DMS53 treated with DMSO at 0.1 percent for 48 hours (cell line): ENCODE data around the gene PSG3.
"Not testable (repeated sequence)": the region's sequence is repeated elsewhere in the genome, so short reads cannot be mapped to it uniquely, and the experiment has no call there.

ENCODE experiments used
- DNase-seq: peaks from one replicate; lab custom pipeline; 2025; ENCODE audit not compliant: unreplicated experiment; lab: John Stamatoyannopoulos, UW

Gene PSG3

DNA sequence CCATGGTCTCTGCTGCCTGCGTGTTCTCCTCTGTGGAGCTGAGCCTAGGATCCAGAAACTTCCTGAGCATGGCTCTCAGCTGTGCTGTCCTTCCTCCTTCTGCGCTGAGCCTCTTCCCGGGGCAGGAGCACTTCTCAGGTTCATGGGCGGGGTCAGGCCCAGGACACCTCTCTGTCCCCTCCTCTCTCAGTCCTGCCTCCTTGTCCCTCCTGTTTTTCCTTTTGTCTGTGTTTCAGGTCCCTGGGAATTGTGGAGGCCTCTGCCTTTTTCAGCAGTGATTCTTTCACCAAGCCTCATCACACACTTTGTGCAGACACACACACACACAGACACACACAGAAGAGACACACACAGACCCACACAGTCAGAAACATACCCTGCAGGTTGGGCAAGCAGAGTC, at the start of gene PSG3:
Gene PSG3 (minus strand): TSS at position 101 of the 400 bp plus-strand sequence. CDS start 97 bp downstream, at position 4.
- not testable (repeated sequence) for DNase-seq

- not testable (repeated sequence) for DNase-seq
Measured at GRCh38 chr19:42788766-42789165, 48.5 kb upstream of the PSG3 start.

GRCh38 chr19:42787766-42788165, 47.5 kb upstream of the PSG3 start:
- DNase-seq, result not testable (repeated sequence)

DNA sequence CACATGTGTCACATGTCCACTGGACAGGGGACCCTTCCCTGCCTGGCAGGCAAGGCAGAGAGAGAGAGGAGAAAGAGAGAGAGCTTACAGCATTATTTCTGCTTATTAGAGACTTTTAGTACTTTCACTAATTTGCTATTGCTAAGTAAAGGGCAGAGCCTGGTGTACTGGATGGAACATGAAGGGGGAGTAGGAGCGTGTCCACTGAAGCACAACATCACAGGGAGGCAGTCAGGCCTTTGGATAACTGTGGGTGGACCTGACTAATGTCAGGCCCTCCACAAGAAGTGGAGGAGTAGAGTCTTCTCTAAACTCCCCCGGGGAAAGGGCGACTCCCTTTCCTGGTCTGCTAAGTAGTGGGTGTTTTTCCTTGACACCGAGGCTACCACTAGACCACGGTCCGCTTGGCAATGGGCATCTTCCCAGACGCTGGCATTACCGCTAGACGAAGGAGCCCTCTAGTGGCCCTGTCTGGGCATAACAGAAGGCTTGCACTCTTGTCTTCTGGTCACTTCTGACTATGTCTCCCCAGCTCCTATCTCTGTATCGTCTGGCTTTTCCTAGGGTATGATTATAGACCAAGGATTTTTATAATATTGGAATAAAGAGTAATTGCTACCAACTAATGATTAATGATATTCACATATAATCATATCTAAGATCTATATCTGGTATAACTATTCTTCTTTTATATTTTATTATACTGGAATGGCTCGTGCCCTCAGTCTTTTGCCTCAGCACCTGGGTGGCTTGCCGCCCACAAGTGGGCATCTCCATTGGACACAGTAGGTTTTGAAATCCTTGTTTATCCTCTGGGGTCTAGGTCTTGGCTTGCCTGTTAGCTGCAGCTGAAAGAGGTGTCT, 36.7 kb upstream of the PSG3 start:
- DNase-seq, result peak; percentile 13

- not testable (repeated sequence) for DNase-seq
Measured at GRCh38 chr19:42774510-42775158, 34.4 kb upstream of the PSG3 start.

DNA sequence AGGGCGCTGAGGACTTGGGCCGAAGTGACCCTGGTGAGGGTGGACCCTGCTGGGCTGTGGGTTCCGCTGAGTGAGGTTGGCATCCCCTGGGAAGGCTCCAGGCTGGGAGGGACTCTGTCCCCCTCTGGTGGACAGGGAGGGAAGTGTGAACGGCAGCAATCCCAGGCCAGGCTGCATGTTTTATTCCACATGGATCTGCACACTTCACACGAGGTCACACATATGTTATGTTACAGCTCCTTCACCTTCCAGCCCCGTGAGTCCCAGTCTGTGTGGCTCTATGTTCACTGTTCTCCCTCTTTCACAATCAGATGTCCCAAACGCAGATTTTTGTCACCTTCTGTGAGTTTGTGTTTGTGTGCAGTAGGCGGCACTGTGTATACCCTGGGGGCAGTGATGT, 27.0 kb upstream of the PSG3 start:
- not testable (repeated sequence) for DNase-seq

DNA sequence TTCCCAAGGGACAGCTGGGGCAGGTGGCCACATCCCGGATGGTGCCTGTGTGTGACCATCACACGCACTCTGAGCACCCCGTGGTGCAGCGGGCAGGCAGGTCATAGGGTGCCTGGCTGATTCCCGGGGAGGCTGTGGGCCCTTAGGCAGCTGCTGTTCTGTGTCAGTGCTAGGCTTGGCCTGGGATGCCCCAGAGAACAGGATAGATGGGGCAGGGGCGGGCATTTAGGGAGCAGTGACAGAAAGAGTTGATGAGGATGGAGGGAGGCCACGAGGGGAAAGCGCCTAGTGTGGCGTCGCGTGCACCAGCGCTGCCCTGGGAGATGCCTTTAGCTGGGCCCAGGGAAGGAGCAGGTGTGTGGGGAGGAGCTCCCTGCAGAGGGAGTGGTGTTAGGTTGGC, 26.6 kb upstream of the PSG3 start:
- DNase-seq, result not testable (repeated sequence)

DNA sequence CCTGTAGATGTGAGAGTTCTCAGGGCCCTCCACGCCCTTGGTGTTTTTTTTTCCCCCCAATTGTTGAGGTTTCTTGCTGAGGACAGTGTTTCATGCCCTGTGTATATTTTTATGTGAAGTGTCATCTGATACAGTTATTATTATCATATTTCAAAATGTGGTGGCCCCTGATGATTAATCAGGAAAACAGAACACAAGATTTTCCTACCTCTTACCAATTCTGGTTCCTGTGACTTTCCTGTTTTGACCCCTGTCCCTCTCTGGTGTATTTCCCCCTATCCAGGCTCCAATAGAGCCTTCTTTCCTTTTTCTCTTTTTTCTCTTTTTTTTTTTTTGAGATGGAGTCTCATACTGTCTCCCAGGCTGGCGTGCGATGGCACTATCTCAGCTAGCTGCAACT, 24.6 kb upstream of the PSG3 start:
- DNase-seq, result no peak

DNA sequence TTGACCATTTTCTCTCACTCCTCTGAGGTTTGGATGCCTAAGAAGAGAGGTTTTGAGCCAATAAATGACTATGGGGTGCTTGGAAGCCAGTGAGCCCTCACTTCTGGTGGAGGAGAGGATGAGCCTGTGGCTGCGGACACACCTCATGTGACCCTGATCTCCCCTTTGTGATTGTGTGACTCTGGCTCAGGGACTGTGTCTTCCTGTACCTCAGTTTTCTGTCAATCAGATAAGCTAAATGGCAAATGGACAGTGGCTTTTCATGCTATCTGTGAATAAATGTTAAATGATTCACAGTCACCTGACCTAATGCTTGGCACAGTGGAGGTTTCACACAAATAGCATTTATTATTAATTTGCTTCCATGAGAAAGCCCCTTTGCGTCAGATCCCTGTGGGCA, 22.5 kb upstream of the PSG3 start:
- DNase-seq, result no peak

DNA sequence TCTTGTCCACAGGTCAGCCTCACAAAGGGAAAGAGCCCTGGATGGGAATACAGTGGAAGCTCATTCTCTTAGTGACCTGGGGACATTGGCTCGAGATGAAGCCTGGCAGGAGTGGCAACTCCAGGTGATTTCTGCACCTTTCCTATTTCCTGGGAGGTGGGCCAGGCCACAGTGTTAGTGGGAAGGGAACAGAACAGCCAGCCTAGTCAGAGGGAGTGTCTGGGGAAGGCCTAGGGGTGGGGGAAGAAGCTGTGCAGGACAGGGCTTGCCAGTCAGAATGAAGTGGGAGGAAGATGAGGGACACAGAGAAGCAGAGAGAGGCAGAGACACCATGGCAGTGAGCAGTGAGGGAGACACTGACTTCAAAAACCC, 21.6 kb upstream of the PSG3 start:
- DNase-seq, result not testable (repeated sequence)

DNA sequence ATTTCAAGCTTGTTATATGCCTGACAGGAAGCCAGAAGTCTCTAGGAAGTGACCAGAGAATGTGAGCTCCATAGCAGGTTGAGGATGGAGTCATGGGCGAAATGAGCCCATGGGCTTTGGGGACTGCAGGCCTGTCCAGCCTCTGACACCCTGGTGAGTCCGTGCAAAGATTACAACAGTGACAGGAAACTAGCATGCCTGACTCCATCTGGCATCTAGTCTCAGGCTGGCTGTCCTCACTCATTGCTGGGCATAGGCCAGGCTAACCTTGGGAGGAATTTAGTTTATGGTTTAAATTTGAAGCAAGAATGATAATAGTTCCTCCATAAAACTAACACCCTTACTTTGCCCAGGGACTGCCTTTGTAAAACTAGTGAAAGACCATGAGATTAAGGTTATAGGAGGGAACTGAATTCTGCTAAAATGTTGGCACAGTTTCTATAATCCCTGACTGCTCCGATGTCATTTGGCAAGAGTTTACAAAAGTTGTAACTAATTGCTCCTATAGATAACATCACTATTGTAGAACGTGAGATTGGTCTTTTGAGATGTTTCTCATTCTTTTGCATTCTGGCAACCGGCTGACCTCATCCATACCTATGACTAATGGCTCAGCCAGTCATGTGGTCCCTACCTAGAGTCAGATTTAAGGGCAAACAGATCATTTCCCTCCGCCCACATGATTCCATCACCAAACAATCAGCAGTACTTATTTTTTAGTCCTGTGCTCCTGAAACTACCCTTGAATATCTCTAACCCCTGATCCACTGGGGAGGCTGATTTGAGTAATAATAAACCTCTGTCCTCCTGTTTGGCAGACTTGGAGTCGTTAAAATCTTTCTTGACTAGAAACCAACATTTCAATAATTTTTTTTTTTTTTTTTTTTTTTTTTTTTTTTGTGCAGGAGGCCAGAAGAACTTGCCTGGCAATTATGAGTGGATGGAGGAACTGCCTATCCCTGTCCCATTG, 21.0 kb upstream of the PSG3 start:
- DNase-seq, result not testable (repeated sequence)

DNA sequence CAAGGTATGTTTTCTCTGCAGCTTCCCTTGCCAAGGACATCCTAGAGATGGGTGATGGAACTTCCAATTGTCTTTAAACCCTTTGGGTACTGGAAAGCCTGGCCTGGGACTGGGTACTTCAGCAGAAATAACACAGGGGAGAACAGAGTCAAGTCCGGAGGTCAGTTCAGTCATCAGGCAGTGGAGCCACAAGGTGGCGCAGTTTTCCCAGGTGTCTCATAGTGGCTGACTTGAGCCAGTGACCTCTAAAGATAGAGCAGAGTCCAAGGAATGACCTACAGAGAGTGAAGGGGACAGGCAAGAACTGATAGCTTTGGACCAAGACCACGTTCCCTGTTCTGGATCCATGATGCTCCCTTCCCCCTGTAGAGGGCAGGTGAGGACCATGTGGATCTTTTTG, 18.4 kb upstream of the PSG3 start:
- not testable (repeated sequence) for DNase-seq

GRCh38 chr19:42752246-42752645, 12.0 kb upstream of the PSG3 start:
- not testable (repeated sequence) for DNase-seq

DNA sequence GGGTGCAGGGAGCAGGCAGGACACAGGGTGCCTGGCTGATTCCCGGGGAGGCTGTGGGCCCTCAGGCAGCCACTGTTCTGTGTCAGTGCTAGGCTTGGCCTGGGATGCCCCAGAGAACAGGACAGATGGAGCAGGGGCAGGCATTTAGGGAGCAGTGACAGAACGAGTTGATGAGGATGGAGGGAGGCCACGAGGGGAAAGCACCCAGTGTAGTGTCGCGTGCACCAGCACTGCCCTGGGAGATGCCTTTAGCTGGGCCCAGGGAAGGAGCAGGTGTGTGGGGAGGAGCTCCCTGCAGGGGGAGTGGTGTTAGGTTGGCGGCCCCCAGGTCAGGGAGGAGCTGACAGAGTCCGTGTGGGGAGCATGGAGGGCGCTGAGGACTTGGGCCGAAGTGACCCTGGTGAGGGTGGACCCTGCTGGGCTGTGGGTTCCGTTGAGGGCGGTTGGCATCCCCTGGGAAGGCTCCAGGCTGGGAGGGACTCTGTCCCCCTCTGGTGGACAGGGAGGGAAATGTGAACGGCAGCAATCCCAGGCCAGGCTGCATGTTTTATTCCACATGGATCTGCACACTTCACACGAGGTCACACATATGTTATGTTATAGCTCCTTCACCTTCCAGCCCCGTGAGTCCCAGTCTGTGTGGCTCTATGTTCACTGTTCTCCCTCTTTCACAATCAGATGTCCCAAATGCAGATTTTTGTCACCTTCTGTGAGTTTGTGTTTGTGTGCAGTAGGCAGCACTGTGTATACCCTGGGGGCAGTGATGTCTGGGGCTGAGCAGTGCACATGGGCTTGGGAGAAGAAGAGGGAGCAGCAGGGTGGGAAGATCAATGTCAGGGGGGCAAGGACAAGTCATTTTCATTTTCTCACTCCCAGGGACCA, 1.7 kb upstream of the PSG3 start:
- not testable (repeated sequence) for DNase-seq

- not testable (repeated sequence) for DNase-seq
Measured at GRCh38 chr19:42737581-42738011, 2.7 kb downstream of the PSG3 start.

DNA sequence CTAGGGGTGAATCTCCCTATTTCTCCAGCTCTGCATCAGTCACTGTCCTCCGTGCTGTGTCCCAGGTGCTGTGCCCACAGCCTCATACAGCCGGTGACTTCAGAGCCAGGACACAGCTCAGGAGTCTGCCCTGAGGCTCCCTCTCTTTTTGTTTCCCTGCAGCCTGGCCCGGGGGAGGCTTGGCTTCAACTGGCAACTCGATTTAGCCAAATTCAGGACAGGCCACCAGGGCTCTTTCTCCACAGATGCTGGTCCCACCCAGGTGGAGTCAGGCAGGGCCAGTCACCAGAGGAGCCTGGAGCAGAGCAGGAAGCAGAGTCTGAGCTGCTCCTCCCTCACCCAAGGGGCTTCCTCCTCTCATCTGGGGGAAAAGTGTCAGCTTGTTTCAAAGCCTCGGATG, 11.9 kb downstream of the PSG3 start:
- not testable (repeated sequence) for DNase-seq

DNA sequence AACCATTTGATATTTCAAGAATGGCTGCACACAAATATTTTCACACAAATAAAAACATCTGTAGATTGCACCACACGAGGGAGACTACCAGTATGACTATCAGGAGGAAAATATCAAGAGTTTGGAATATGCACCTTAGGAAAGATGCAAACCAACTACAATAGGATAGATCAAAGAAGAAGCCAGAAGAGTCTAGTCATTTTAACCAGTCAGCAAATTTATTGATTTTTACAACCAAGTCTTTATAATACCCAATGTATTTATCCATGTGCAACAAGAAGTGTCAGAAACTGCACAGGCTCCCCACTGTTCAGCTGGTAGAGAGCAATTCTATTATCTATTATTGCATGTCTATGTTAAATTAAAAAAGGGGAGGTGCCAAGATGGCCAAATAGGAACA, 26.3 kb downstream of the PSG3 start:
- DNase-seq, result not testable (repeated sequence)

DNA sequence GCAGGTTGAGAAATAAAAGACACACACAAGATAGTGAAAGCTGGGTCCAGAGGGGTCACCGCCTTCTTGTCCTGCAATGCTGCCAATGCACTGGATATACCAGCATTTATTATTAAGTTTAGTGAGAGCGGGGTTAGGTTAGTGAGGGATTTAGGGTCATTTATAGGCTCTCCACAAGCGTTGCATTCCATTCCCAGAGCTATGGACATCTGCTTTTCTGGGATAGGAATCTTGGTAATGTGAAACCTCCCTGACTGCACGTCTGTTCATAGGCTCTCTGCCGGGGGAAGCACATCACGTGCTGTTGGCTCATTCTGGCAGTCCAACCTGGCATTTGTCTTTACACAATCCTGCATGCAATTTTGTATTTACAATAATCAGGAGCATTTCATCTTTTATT, 27.5 kb downstream of the PSG3 start:
- DNase-seq, result not testable (repeated sequence)

GRCh38 chr19:42710986-42711385, 29.3 kb downstream of the PSG3 start:
- DNase-seq, result not testable (repeated sequence)

DNA sequence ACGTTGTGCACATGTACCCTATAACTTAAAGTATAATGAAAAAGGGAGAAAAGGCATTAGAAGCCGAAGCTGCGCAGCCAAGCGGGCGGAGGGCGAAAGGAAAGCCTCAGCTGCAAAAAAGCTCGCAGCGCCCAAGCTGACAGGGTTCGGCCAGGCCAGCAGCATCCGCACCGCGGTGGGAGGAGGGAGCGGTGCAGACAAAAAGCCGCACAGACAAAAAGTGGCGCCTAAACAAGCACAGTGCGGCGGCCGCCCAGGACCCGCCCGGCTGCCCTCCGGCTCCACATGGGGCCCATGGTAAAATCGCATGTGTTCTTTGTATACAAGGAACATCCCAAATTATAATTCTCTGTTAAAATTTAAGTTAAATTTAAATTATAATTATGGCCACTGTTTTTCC, 42.4 kb downstream of the PSG3 start:
- no peak for DNase-seq
